K562 (cell line): ENCODE data around the gene TTLL10. TPM values are rescaled to one million over a fixed set of nuclear protein-coding genes. Genes with fewer than 3 reads are reported as not detected.

Source experiments
- CEBPG ChIP-seq, 3 experiments: fragments of 200-800 bp in 1 of 3; sonication (Bioruptor generic) in 1 of 3; sonication (generic) in 1 of 3; formaldehyde crosslinking in 1 of 3; IDR thresholded peaks in 2 of 3; conservative IDR thresholded peaks in 1 of 3; 2 replicates each; pipeline versions ENCODE4 v1.6.1 to v1.8.0; 2016 to 2022; ENCODE audit warnings: missing compliant biosample characterization in 2 of 3, missing genetic modification characterization in 2 of 3, mild to moderate bottlenecking in 1 of 3, missing genetic modification reagents in 1 of 3
- FOS ChIP-seq: IDR thresholded peaks from 3 replicates; pipeline ENCODE4 v1.6.1; 2011; ENCODE audit not compliant: insufficient read length; ENCODE audit errors: extremely low read depth
- FOSL1 ChIP-seq: fragments of 200-800 bp; sonication (Bioruptor generic); conservative IDR thresholded peaks from 2 replicates; pipeline ENCODE4 v1.6.1; 2016; ENCODE audit warnings: missing genetic modification characterization, missing compliant biosample characterization
- FOXA3 ChIP-seq, 2 experiments: fragments of 450-650 bp in 1 of 2; sonication (generic) in 1 of 2; formaldehyde crosslinking; IDR thresholded peaks in 1 of 2; conservative IDR thresholded peaks in 1 of 2; 2 replicates each; pipeline versions ENCODE4 v1.4.0 to v1.8.0; 2020 to 2022; ENCODE audit warnings: mild to moderate bottlenecking in 2 of 2, missing genetic modification reagents in 1 of 2
- MAFF ChIP-seq: IDR thresholded peaks from 2 replicates; pipeline ENCODE4 v1.6.1; 2012; ENCODE audit warnings: low read length, improper control_type of control experiment
- NR3C1 ChIP-seq: sonication (generic); formaldehyde crosslinking; IDR thresholded peaks from 2 replicates; pipeline ENCODE4 v1.8.1; 2022; ENCODE audit warnings: missing genetic modification reagents
- POLR3A ChIP-seq: IDR thresholded peaks from 2 replicates; pipeline ENCODE4 v1.6.1; 2011; ENCODE audit warnings: borderline replicate concordance, mild to moderate bottlenecking, moderate library complexity; ENCODE audit not compliant: insufficient read length, insufficient read depth; ENCODE audit errors: extremely low read depth
- PRPF4 ChIP-seq: fragments of 200-400 bp; formaldehyde crosslinking; IDR thresholded peaks from one replicate; pipeline ENCODE4 v1.6.1; 2017; ENCODE audit warnings: low read length, low read depth, mild to moderate bottlenecking; ENCODE audit not compliant: insufficient read depth, poor library complexity, severe bottlenecking
- RAD51 ChIP-seq: fragments of 450-650 bp; IDR thresholded peaks from 2 replicates; pipeline ENCODE4 v1.7.1; 2016; ENCODE audit warnings: low read depth, mild to moderate bottlenecking, borderline replicate concordance
- SAFB ChIP-seq: fragments of 200-400 bp; formaldehyde crosslinking; IDR thresholded peaks from 2 replicates; pipeline ENCODE4 v1.6.1; 2017; ENCODE audit warnings: low read depth, low read length, borderline replicate concordance
- STAG1 ChIP-seq: sonication (generic); formaldehyde crosslinking; IDR thresholded peaks from 2 replicates; pipeline ENCODE4 v1.5.0; 2020; ENCODE audit warnings: missing genetic modification reagents, borderline replicate concordance
- TAF9B ChIP-seq: fragments of 450-650 bp; IDR thresholded peaks from 2 replicates; pipeline ENCODE4 v1.6.1; 2018; ENCODE audit warnings: mild to moderate bottlenecking; ENCODE audit not compliant: partially characterized antibody
- ZKSCAN3 ChIP-seq: fragments of 250-450 bp; sonication (Bioruptor Pico); IDR thresholded peaks from 2 replicates; pipeline ENCODE4 v1.4.0; 2020
- ZNF184 ChIP-seq: sonication (generic); formaldehyde crosslinking; IDR thresholded peaks from 2 replicates; pipeline ENCODE4 v1.5.0; 2020; ENCODE audit warnings: missing genetic modification reagents
- ZNF830 ChIP-seq: fragments of 250-450 bp; sonication (Bioruptor Pico); IDR thresholded peaks from 2 replicates; pipeline ENCODE4 v1.5.0; 2021; ENCODE audit warnings: mild to moderate bottlenecking
- ZZZ3 ChIP-seq: fragments of 450-650 bp; IDR thresholded peaks from 2 replicates; pipeline ENCODE4 v1.6.1; 2016; ENCODE audit warnings: antibody characterized with exemption, mild to moderate bottlenecking, moderate library complexity
- polyA plus RNA-seq, 8 experiments: library from polyadenylated mRNA; depleted of rRNA in 4 of 8; stranded (reverse) in 5 of 8; unstranded in 3 of 8; fragments of >200 nt; fragmentation: Nextera tagmentation in 2 of 8; fragmentation: Illumina TruSeq in 1 of 8; extraction: Ambion mirVana in 2 of 8; extraction: Trizol in 1 of 8; gene quantifications; 2 replicates each; pipeline versions ENCODE4 v1.2.1 to v1.2.3, GENCODE V29; 2011 to 2014; ENCODE audit warnings: inconsistent platforms in 1 of 8, missing spikeins in 1 of 8
- total RNA-seq, 7 experiments: library from RNA; depleted of rRNA in 6 of 7; stranded (reverse); fragments of >200 nt in 6 of 7; fragmentation: Illumina TruSeq in 2 of 7; extraction: Trizol in 2 of 7; gene quantifications; 2 replicates each; pipeline versions ENCODE4 v1.2.1 to v1.2.3, GENCODE V29; 2011 to 2021; ENCODE audit warnings: low replicate concordance in 1 of 7
- TF ChIP-seq, protein P1 (sequence below): sonication (generic); formaldehyde crosslinking; IDR thresholded peaks from 2 replicates; pipeline ENCODE4 v1.8.1; 2023; ENCODE audit warnings: mild to moderate bottlenecking, missing genetic modification reagents
- TF ChIP-seq, protein P2 (sequence below): fragments of 250-450 bp; sonication (Bioruptor Pico); IDR thresholded peaks from 2 replicates; pipeline ENCODE4 v1.8.0; 2022; ENCODE audit warnings: inconsistent platforms, mild to moderate bottlenecking, moderate library complexity, borderline replicate concordance
- TF ChIP-seq, protein P3 (sequence below): fragments of 450-650 bp; IDR thresholded peaks from 2 replicates; pipeline ENCODE4 v1.6.1; 2014; ENCODE audit warnings: low read depth, mild to moderate bottlenecking, moderate library complexity, borderline replicate concordance

Gene TTLL10
- total and polyA plus RNA-seq, 9 of the 15 experiments (the other 6 are each of a cell fraction or from before 2014, with no cell fraction given): not detected

DNA sequence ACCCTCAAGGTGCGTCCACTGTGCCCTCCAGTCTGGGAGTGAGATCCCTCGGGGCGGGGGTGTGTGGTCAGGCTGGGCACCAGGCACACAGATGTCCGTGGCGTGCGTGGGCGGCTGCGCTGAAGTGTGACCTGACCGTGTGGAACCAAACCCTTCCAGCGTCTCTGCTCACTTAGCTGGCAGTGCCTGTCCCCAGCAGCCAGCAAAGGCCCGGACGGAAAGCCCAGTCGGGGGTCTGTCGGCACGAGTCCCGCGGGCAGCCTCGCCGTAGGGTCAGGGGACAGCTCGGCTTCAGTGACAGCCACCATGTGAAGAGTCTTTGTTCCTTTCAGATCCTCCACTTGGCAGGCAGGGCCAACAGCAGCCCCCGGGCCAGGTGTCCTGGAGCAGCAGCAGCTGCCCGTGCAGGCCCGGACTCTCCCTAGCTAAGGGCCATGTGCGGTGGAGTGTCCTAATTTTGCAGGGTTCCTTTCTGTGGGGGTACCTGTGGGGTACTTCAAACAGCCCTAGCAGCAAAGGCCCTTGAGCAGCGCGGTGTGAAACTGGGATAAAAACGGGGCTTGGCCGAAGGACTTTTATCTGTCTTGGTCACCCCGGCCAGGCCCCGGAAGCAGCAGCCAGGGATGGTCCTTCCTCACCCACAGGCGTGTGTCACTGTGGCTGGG, 11.6 kb downstream of the TTLL10 start (continued):
- TF ChIP-seq ZZZ3 (no peak), FOXA3 (CRISPR knock-in tag; conservative IDR thresholded peaks at IDR 0.05 in 1 of 2, IDR thresholded peaks at IDR 0.05 in 1 of 2) (no peak), ZNF184 (CRISPR knock-in tag) (no peak), FOSL1 (tag) (peak; percentile 47; the same call in 1 of the 2 replicates), FOS (no peak), STAG1 (CRISPR knock-in tag) (no peak), ZKSCAN3 (CRISPR knock-in tag) (no peak), NR3C1 (CRISPR knock-in tag) (no peak), ZNF830 (CRISPR knock-in tag) (no peak), SAFB (no peak), RAD51 (no peak), CEBPG (CRISPR knock-in tag; IDR thresholded peaks at IDR 0.05) (no peak), CEBPG (tag; conservative IDR thresholded peaks at IDR 0.05 in 1 of 2, IDR thresholded peaks at IDR 0.05 in 1 of 2) (no peak), POLR3A (no peak), TAF9B (no peak), PRPF4 (no peak), MAFF (no peak)
- TF ChIP-seq, protein P1, sequence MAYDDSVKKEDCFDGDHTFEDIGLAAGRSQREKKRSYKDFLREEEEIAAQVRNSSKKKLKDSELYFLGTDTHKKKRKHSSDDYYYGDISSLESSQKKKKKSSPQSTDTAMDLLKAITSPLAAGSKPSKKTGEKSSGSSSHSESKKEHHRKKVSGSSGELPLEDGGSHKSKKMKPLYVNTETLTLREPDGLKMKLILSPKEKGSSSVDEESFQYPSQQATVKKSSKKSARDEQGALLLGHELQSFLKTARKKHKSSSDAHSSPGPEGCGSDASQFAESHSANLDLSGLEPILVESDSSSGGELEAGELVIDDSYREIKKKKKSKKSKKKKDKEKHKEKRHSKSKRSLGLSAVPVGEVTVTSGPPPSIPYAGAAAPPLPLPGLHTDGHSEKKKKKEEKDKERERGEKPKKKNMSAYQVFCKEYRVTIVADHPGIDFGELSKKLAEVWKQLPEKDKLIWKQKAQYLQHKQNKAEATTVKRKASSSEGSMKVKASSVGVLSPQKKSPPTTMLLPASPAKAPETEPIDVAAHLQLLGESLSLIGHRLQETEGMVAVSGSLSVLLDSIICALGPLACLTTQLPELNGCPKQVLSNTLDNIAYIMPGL (CRISPR knock-in tag): no peak
- TF ChIP-seq, protein P2, sequence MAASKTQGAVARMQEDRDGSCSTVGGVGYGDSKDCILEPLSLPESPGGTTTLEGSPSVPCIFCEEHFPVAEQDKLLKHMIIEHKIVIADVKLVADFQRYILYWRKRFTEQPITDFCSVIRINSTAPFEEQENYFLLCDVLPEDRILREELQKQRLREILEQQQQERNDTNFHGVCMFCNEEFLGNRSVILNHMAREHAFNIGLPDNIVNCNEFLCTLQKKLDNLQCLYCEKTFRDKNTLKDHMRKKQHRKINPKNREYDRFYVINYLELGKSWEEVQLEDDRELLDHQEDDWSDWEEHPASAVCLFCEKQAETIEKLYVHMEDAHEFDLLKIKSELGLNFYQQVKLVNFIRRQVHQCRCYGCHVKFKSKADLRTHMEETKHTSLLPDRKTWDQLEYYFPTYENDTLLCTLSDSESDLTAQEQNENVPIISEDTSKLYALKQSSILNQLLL (CRISPR knock-in tag): no peak
- TF ChIP-seq, protein P3, sequence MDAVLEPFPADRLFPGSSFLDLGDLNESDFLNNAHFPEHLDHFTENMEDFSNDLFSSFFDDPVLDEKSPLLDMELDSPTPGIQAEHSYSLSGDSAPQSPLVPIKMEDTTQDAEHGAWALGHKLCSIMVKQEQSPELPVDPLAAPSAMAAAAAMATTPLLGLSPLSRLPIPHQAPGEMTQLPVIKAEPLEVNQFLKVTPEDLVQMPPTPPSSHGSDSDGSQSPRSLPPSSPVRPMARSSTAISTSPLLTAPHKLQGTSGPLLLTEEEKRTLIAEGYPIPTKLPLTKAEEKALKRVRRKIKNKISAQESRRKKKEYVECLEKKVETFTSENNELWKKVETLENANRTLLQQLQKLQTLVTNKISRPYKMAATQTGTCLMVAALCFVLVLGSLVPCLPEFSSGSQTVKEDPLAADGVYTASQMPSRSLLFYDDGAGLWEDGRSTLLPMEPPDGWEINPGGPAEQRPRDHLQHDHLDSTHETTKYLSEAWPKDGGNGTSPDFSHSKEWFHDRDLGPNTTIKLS: no peak
